IMR-90 (cell line): ENCODE measurements around the gene TKTL2. TPM values are rescaled to one million over a fixed set of nuclear protein-coding genes. Genes with fewer than 3 reads are reported as not detected.

Source experiments
- ATAC-seq: fragments of 200-7000 bp; cut with Tn5 transposase; 2 replicates; pipeline ENCODE4 v1.9.1; 2020; ENCODE audit warnings: low read depth, mild to moderate bottlenecking, moderate library complexity
- BruUV-seq: library from RNA; stranded (reverse); fragments of 400-500 nt; replicated peaks from 2 replicates; lab custom pipeline; 2021; lab: Mats Ljungman, UMichigan
- CTCF ChIA-PET: fragments of 300-600 bp; formaldehyde crosslinking; extraction: SDS; loops from one replicate; lab custom pipeline; 2021; ENCODE audit warnings: antibody characterized with exemption; lab: Yijun Ruan, JAX
- POLR2A ChIA-PET: fragments of 300-600 bp; sonication (Branson Sonifier 250); formaldehyde crosslinking; loops from one replicate; lab custom pipeline; 2022; ENCODE audit warnings: antibody characterized with exemption; ENCODE audit not compliant: unreplicated experiment; lab: Charles Lee
- DNase-seq: peaks from one replicate; pipeline ENCODE4 v3.0.0; 2013
- H2AFZ ChIP-seq: replicated peaks from 2 replicates; pipeline ENCODE3; 2013; ENCODE audit warnings: low read length, mild to moderate bottlenecking; ENCODE audit not compliant: poor library complexity
- H2AK5ac ChIP-seq: 2 replicates; pipeline ENCODE4 v1.6.1; 2013; ENCODE audit warnings: low read depth, low read length, inconsistent platforms
- H2AK9ac ChIP-seq: replicated peaks from 2 replicates; pipeline ENCODE3; 2013; ENCODE audit warnings: mild to moderate bottlenecking, low read depth, low read length, moderate library complexity; ENCODE audit not compliant: poor library complexity
- H2BK120ac ChIP-seq: 2 replicates; pipeline ENCODE4 v1.6.1; 2013; ENCODE audit warnings: low read depth, low read length, inconsistent platforms
- H2BK15ac ChIP-seq: 3 replicates; pipeline ENCODE4 v1.6.1; 2013; ENCODE audit warnings: low read depth, low read length, inconsistent platforms
- H2BK20ac ChIP-seq: 2 replicates; pipeline ENCODE4 v1.6.1; 2013; ENCODE audit warnings: low read depth, mild to moderate bottlenecking, inconsistent platforms, low read length, moderate library complexity
- H2BK5ac ChIP-seq: 2 replicates; pipeline ENCODE4 v1.6.1; 2013; ENCODE audit warnings: mild to moderate bottlenecking, low read depth, low read length, inconsistent platforms; ENCODE audit not compliant: poor library complexity, severe bottlenecking
- H3K14ac ChIP-seq: replicated peaks from 2 replicates; pipeline ENCODE4 v1.6.1; 2013; ENCODE audit warnings: low read depth, low read length, inconsistent platforms
- H3K18ac ChIP-seq: 2 replicates; pipeline ENCODE4 v1.6.1; 2013; ENCODE audit warnings: low read depth, low read length, control low read depth
- H3K23ac ChIP-seq: 2 replicates; pipeline ENCODE4 v1.6.1; 2013; ENCODE audit warnings: low read depth, low read length, inconsistent platforms
- H3K27ac ChIP-seq: 2 replicates; pipeline ENCODE4 v1.5.1; 2013; ENCODE audit warnings: mild to moderate bottlenecking, control low read depth, low read length; ENCODE audit not compliant: insufficient read depth
- H3K27me3 ChIP-seq: 2 replicates; pipeline ENCODE4 v1.6.1; 2013; ENCODE audit warnings: low read length; ENCODE audit not compliant: control insufficient read depth, insufficient read depth
- H3K36me3 ChIP-seq: 2 replicates; pipeline ENCODE4 v1.6.1; 2013; ENCODE audit warnings: low read length, mixed read lengths; ENCODE audit not compliant: control insufficient read depth, insufficient read depth
- H3K4ac ChIP-seq: 2 replicates; pipeline ENCODE4 v1.6.1; 2013; ENCODE audit warnings: low read depth, low read length, inconsistent platforms
- H3K4me1 ChIP-seq: 2 replicates; pipeline ENCODE4 v1.6.1; 2013; ENCODE audit warnings: low read length, mixed read lengths; ENCODE audit not compliant: control insufficient read depth, insufficient read depth
- H3K4me2 ChIP-seq: 2 replicates; pipeline ENCODE4 v1.6.1; 2013; ENCODE audit warnings: low read depth, mild to moderate bottlenecking, control low read depth, low read length, moderate library complexity
- H3K4me3 ChIP-seq: 2 replicates; pipeline ENCODE4 v1.5.1; 2013; ENCODE audit warnings: low read depth, mild to moderate bottlenecking, control low read depth, low read length, moderate library complexity; ENCODE audit not compliant: insufficient read depth
- H3K56ac ChIP-seq: 2 replicates; pipeline ENCODE4 v1.6.1; 2013; ENCODE audit warnings: low read length, inconsistent platforms; ENCODE audit not compliant: insufficient read depth; ENCODE audit errors: extremely low read depth
- H3K79me1 ChIP-seq, 2 experiments: 2 replicates each; pipeline ENCODE4 v1.6.1; 2013; ENCODE audit warnings: low read length in 2 of 2, inconsistent platforms in 1 of 2, low read depth in 1 of 2
- H3K9ac ChIP-seq: 2 replicates; pipeline ENCODE4 v1.6.1; 2013; ENCODE audit warnings: low read depth, low read length, control low read depth
- H3K9me1 ChIP-seq: 2 replicates; pipeline ENCODE4 v1.6.1; 2013; ENCODE audit warnings: low read length, inconsistent platforms; ENCODE audit not compliant: insufficient read depth
- H3K9me3 ChIP-seq: 2 replicates; pipeline ENCODE4 v1.6.1; 2013; ENCODE audit warnings: low read length; ENCODE audit not compliant: control insufficient read depth, insufficient read depth
- H4K20me1 ChIP-seq: 2 replicates; pipeline ENCODE4 v1.6.1; 2013; ENCODE audit warnings: low read length, inconsistent platforms; ENCODE audit not compliant: insufficient read depth
- H4K5ac ChIP-seq: 2 replicates; pipeline ENCODE4 v1.6.1; 2013; ENCODE audit warnings: mild to moderate bottlenecking, low read depth, low read length, control low read depth
- H4K8ac ChIP-seq, 2 experiments: 2 replicates each; pipeline ENCODE4 v1.6.1; 2013; ENCODE audit warnings: low read depth in 2 of 2, low read length in 2 of 2, control low read depth in 1 of 2, inconsistent platforms in 1 of 2
- H4K91ac ChIP-seq: 2 replicates; pipeline ENCODE4 v1.6.1; 2013; ENCODE audit warnings: low read depth, low read length, inconsistent platforms; ENCODE audit not compliant: insufficient read depth
- CHD1 ChIP-seq: IDR thresholded peaks from 2 replicates; pipeline ENCODE4 v1.6.1; 2012; ENCODE audit warnings: low read depth, low read length, improper control_type of control experiment
- MAZ ChIP-seq: IDR thresholded peaks from 2 replicates; pipeline ENCODE4 v1.6.1; 2012; ENCODE audit warnings: low read depth, mild to moderate bottlenecking, low read length, improper control_type of control experiment, moderate library complexity, borderline replicate concordance
- NFE2L2 ChIP-seq: fragments of 150-350 bp; IDR thresholded peaks from 2 replicates; pipeline ENCODE4 v1.6.1; 2016; ENCODE audit warnings: low read depth, mild to moderate bottlenecking, low read length
- USF2 ChIP-seq: fragments of 150-350 bp; IDR thresholded peaks from 2 replicates; pipeline ENCODE4 v1.6.1; 2017; ENCODE audit warnings: mild to moderate bottlenecking, antibody characterized with exemption, low read length, low read depth
- WGBS, 2 experiments: methylation state at CpG; one replicate each; pipeline versions ENCODE4 v1.1.5 to v1.1.7; 2013; ENCODE audit warnings: missing lambda C conversion rate in 2 of 2; ENCODE audit not compliant: insufficient read length in 1 of 2; ENCODE audit errors: extremely low coverage in 2 of 2; 5-methylcytosine and 5-hydroxymethylcytosine counted together
- dilution Hi-C: fragments of 300-500 bp; cut with HindIII; formaldehyde crosslinking; loops from one replicate; pipeline ENCODE4 v1.14.3; 2018; ENCODE audit warnings: low sequenced_read_pairs; ENCODE audit not compliant: unreplicated experiment
- in situ Hi-C: fragments of 300-500 bp; cut with MboI; formaldehyde crosslinking; loops from 3 replicates; pipeline ENCODE4 v1.14.3; 2019; ENCODE audit warnings: low sequenced_read_pairs, inconsistent platforms, mixed read lengths
- intact Hi-C: fragments of 100-400 bp; cut with micrococcal nuclease; formaldehyde crosslinking; loops from 2 replicates; pipeline ENCODE4 v1.10.0; 2022
- polyA plus RNA-seq, 3 experiments: library from polyadenylated mRNA; depleted of rRNA; stranded (reverse); fragments of >200 nt; gene quantifications; 2 replicates each; pipeline ENCODE4 v1.2.3, GENCODE V29; 2012; ENCODE audit warnings: low replicate concordance in 1 of 3
- total RNA-seq: library from RNA; depleted of rRNA; stranded (reverse); fragments of >200 nt; gene quantifications from 2 replicates; pipeline ENCODE4 v1.2.3, GENCODE V29; 2012

Gene TKTL2
- total and polyA plus RNA-seq, 2 of the 4 experiments (the other 2 are of a cell fraction): not detected

DNA sequence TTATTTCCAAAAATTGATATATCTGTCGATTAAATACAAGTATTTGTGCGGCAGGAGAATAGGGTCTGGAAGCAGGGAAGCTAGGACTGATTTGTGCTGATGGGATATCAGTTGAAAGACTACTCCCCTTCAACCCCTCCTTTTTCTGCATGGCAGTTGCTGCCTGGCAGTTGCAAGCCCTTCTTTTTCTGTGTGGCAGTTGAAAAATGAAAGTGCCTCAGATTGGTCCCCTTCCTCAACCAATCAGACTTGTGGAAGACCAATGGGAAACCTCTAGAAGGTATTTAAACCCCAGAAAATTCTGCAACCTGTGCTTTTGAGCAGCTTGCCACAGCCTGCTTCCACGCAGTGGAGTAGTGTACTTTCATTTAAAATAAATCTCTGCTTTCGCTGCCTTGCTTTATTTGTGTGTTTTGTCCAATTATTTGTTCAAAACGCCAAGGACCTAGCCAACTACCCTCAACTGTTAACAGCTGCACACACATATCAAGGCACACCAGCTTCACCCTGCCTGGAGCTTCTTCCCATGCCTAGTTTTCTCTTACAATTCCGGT lies 19.5 kb upstream of the TKTL2 start (continued):
- TF ChIP-seq USF2: no peak
- no peak for TF ChIP-seq CHD1
- TF ChIP-seq NFE2L2: no peak

GRCh38 chr4:163489929-163490328 lies 16.4 kb upstream of the TKTL2 start:
- Histone ChIP-seq H4K20me1 (no peaks in the 10 kb centered on the region), H3K9me3 (no peaks in the 10 kb centered on the region), H2AFZ (no peak overlapping the region), H2AK5ac (no peak overlapping the region), H3K4me3 (no peak overlapping the region), H2AK9ac (no peak overlapping the region), H4K91ac (no peak overlapping the region), H3K4me1 (no peaks in the 10 kb centered on the region), H3K79me1 (no peaks in the 10 kb centered on the region; a peak in 1 of 4 replicates), H3K14ac (no peak overlapping the region), H2BK120ac (no peak overlapping the region), H2BK15ac (no peak overlapping the region), H3K36me3 (no peaks in the 10 kb centered on the region), H4K5ac (no peak overlapping the region), H3K4me2 (no peak overlapping the region), H3K9me1 (no peaks in the 10 kb centered on the region), H3K27ac (no peak overlapping the region), H4K8ac (no peak overlapping the region), H3K27me3 (peaks cover 2% of the 10 kb centered on the region; the same call in 1 of the 2 replicates), H3K23ac (no peak overlapping the region), H2BK20ac (no peak overlapping the region), H3K18ac (no peak overlapping the region), H3K9ac (no peak overlapping the region), H3K56ac (no peak overlapping the region), H3K4ac (no peak overlapping the region), H2BK5ac (no peak overlapping the region)
- in situ Hi-C loops: no loop called here
- DNase-seq (no peak), ATAC-seq (no peak)
- no TSS peak for BruUV-seq
- dilution Hi-C loops: no loop called here
- no peak for TF ChIP-seq MAZ
- WGBS, 2 experiments: no CpG with 5 or more reads among the region's 1 CpG
- ChIA-PET POLR2A (no interaction called here), CTCF (no interaction called here)
- intact Hi-C loops: loop anchor here (5.0 kb wide), 1 partner anchor 1242 kb away; no protein-coding TSS in a partner anchor
